ENCODE data around the gene RABGAP1.

RABGAP1 gene

DNA sequence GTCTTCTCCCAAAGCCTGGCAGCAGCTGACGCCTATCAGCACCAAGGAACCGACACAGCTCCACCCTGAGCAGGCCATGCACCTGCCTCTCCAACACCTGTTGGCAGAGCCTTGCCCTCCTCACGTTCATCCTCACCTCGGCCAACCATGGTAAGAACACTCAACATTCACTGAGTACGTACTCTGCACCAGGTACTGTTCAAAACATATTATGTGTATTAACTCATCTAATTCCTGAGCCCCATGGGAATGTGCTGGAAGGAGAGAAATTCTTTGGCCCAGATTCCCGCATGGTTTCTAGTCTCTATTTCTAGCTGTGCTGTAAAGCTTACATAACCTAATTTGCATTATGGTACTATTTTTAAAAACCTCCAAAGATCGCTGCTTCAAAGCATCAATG lies 178.7 kb downstream of the RABGAP1 start:
- no peak for DNase-seq

- DNase-seq: no peak
Observed at GRCh38 chr9:123120131-123120530, 179.3 kb downstream of the RABGAP1 start.

DNA sequence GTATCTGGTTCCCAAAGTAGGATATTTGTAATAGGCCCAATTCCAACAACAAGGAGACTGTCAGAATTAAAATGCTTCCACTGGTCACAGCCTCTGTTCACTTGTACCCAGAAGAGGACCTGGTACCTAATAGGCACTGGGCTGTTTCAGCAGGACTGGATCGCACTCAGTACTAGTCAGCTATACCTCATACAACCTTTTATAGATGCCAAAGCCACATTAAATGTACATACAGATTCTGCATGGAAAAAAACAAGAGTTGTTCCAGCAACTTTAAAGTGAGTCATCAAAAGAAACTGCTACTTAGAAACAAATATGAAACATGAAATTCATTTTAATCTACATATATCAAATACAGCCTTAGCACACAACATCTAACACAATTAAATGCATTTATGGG lies 180.1 kb downstream of the RABGAP1 start:
- DNase-seq: no peak

DNA sequence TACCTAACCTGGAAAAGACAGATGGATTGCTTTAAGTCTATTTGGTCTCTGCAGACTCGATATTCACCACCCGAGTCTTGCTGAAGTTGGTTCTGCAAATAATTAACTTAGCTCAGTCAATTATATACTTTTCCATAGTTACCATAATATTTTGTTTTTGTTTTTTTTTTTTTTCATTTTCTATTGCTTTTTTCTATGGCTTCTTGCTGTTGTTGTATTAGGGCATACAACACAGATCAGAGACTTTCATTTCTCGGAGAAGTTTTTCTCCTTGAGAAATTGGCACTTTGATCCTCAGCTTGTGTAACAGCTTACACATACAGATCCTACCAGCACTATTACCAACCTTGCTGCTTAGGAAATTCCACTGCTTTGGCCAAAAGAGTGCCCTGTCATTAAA lies 180.6 kb downstream of the RABGAP1 start:
- DNase-seq: no peak

DNA sequence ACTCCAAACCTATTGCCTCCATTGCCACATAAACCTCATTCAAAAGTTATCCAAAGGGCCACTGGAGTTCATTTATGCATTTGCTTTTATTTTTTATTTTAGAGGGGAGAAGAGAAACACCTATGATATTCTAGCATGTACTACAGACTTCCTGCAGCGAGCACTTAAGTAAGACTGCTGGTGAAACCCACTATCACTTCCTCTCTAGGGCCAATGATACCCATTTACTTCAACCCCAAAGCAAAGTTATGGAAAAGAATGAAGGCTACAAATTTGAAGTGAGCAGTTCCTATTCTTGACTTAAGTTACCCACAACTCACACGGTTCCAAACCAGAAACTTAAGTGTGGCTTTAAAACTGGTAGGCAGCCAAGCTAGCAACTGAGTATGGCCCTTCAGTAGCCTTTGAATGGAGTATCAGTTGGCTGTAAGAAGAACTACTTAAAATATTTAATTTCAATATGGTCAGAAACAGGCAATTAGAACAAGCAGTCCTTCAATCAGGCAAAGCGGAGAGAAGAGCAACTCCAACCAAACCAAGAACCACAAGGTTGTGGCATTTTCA lies 186.8 kb downstream of the RABGAP1 start:
- no peak for DNase-seq

- no peak for DNase-seq
Observed at GRCh38 chr9:123128591-123128990, 187.8 kb downstream of the RABGAP1 start.

GRCh38 chr9:123129423-123129822 lies 188.6 kb downstream of the RABGAP1 start:
- no peak for DNase-seq

DNA sequence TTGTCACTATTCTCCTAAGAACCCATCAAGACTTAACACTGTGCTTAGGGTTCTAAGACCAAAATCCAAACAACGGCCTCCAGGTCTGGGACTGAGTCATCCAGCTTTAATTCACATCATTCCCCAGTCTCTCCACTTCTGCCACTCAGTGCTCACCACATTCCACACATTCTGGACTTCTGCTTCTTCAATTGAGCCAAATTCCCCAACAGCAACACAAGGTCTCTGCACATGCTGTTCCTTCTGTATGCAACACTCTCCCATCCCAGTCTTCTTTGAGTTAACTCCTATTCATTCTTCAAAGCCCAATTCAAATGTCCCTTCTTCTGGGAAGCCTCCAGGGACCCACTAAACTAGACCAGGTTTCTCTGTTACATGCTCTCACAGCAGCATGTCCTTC lies 190.4 kb downstream of the RABGAP1 start:
- no peak for DNase-seq

DNA sequence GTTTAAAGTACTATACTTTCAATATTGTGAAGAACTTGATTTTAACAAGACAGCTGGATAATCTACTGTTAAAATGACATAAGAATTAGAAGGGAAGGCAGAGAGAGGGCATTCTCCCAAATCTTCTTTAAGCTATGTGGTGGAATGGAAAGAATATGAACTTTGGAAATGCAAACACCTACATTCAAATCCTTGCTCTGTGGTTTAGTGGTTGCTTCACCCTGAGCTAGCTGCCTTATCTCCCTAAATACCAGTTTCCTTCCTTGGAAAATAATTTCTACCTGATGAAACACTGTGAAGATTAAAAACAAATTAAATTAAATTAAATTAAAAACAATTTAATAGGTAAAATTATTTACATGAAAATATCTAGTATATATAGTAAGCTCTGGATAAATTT lies 191.2 kb downstream of the RABGAP1 start:
- no peak for DNase-seq

DNA sequence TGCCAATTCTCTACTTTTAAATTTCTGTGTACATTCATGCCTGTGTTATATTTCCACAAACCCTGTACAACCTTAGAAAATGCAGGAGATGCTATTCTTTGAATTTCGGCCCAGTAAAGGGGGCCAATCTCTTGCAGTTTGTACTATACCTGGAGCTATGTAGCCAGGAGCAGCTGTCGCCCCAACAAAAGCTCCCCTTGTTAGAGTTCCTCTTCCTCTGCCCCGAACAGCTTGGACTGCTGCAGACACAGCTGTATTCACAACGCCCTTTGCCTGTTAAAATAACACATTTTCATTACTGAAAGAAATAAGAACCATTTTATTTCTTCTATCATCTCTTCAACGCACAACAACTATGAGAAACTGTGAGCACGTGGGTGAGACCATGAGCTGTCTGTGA lies 191.9 kb downstream of the RABGAP1 start:
- no peak for DNase-seq

GRCh38 chr9:123135430-123135829 lies 194.6 kb downstream of the RABGAP1 start:
- DNase-seq: no peak

GRCh38 chr9:123138163-123138562 lies 197.3 kb downstream of the RABGAP1 start:
- no peak for DNase-seq

- no peak for DNase-seq
Observed at GRCh38 chr9:123149067-123149466, 208.2 kb downstream of the RABGAP1 start.

GRCh38 chr9:123150708-123151503 lies 210.1 kb downstream of the RABGAP1 start:
- DNase-seq: no peak
